GM12878 (cell line): ENCODE measurements around the gene ADCY5. TPM values are rescaled to one million over a fixed set of nuclear protein-coding genes. Genes with fewer than 3 reads are reported as not detected.

Experiments used
- ATAC-seq: fragments of 200-7000 bp; cut with Tn5 transposase; 3 replicates; pipeline ENCODE4 v1.9.1; 2020; ENCODE audit warnings: mild to moderate bottlenecking, moderate library complexity
- BruUV-seq: library from RNA; stranded (reverse); fragments of 400-500 nt; replicated peaks from 2 replicates; lab custom pipeline; 2021; lab: Mats Ljungman, UMichigan
- CTCF ChIA-PET: fragments of 300-600 bp; sonication (Branson Sonifier 250); formaldehyde crosslinking; extraction: SDS; loops from one replicate; lab custom pipeline; 2021; ENCODE audit warnings: inconsistent platforms; lab: Yijun Ruan, JAX
- POLR2A ChIA-PET: fragments of 350-600 bp; formaldehyde crosslinking; extraction: SDS; loops from one replicate; lab custom pipeline; 2021; ENCODE audit warnings: inconsistent platforms; lab: Charles Lee
- RAD21 ChIA-PET: fragments of 300-600 bp; sonication (Branson Sonifier 250); formaldehyde crosslinking; loops from one replicate; lab custom pipeline; 2023; ENCODE audit warnings: antibody characterized with exemption; ENCODE audit not compliant: unreplicated experiment; lab: Charles Lee
- SMC1A ChIA-PET: fragments of 300-600 bp; sonication (Branson Sonifier 250); formaldehyde crosslinking; loops from one replicate; lab custom pipeline; 2023; ENCODE audit not compliant: unreplicated experiment, uncharacterized antibody; lab: Charles Lee
- DNase-seq: peaks from one replicate; pipeline ENCODE4 v3.0.0-alpha.2; 2011; ENCODE audit warnings: low read depth, low spot score
- FAIRE-seq: peaks from 3 replicates; lab custom pipeline; 2011; peaks lifted over from hg19 to GRCh38; lab: Jason Lieb, UNC
- H2AFZ ChIP-seq: 2 replicates; pipeline ENCODE4 v1.6.0; 2011; ENCODE audit warnings: low read depth, low read length, control low read depth; ENCODE audit not compliant: control insufficient read depth
- H3K27ac ChIP-seq: 2 replicates; pipeline ENCODE4 v1.5.1; 2011; ENCODE audit warnings: control low read depth; ENCODE audit not compliant: control insufficient read depth, insufficient read depth
- H3K27me3 ChIP-seq, 2 experiments: replicated peaks in 1 of 2; 2 replicates each; pipeline versions ENCODE4 v1.6.0 to v1.6.1; 2011; ENCODE audit warnings: low read length in 1 of 2; ENCODE audit not compliant: control insufficient read depth in 2 of 2, insufficient read depth in 2 of 2
- H3K36me3 ChIP-seq, 2 experiments: 2 replicates each; pipeline ENCODE4 v1.5.1; 2011; ENCODE audit warnings: low read length in 1 of 2; ENCODE audit not compliant: control insufficient read depth in 2 of 2, insufficient read depth in 2 of 2
- H3K4me1 ChIP-seq: 2 replicates; pipeline ENCODE4 v1.6.1; 2011; ENCODE audit warnings: mild to moderate bottlenecking, low read length, moderate library complexity, mixed read lengths; ENCODE audit not compliant: control insufficient read depth, insufficient read depth
- H3K4me2 ChIP-seq: 2 replicates; pipeline ENCODE4 v1.6.0; 2011; ENCODE audit warnings: control low read depth; ENCODE audit not compliant: control insufficient read depth, insufficient read depth
- H3K4me3 ChIP-seq: fragments of 200-600 bp; sonication (generic); 2 replicates; pipeline ENCODE4 v1.5.1; 2016
- H3K79me2 ChIP-seq: 2 replicates; pipeline ENCODE4 v1.6.0; 2011; ENCODE audit warnings: low read length; ENCODE audit not compliant: control insufficient read depth, insufficient read depth
- H3K9ac ChIP-seq: 2 replicates; pipeline ENCODE4 v1.8.0; 2011; ENCODE audit warnings: low read length, control low read depth, mixed read lengths; ENCODE audit not compliant: control insufficient read depth, insufficient read depth
- H3K9me3 ChIP-seq: replicated peaks from 3 replicates; pipeline ENCODE4 v1.5.1; 2011; ENCODE audit warnings: mild to moderate bottlenecking, low read length; ENCODE audit not compliant: control insufficient read depth, insufficient read depth
- H4K20me1 ChIP-seq: 2 replicates; pipeline ENCODE4 v1.6.0; 2011; ENCODE audit not compliant: control insufficient read depth, insufficient read depth
- ASH2L ChIP-seq: fragments of 300-600, 200-600 bp; sonication (generic); IDR thresholded peaks from 2 replicates; pipeline ENCODE4 v1.6.1; 2017; ENCODE audit warnings: low read depth, mild to moderate bottlenecking, borderline replicate concordance
- BCL11A ChIP-seq: IDR thresholded peaks from 2 replicates; pipeline ENCODE4 v1.6.1; 2011; ENCODE audit warnings: low read depth, low read length
- CBFB ChIP-seq: IDR thresholded peaks from 2 replicates; pipeline ENCODE4 v1.6.1; 2016; ENCODE audit warnings: antibody characterized with exemption, low read depth
- CREM ChIP-seq: IDR thresholded peaks from 2 replicates; pipeline ENCODE4 v1.6.1; 2014; ENCODE audit warnings: antibody characterized with exemption, low read depth
- ESRRA ChIP-seq: IDR thresholded peaks from 2 replicates; pipeline ENCODE4 v1.6.1; 2012; ENCODE audit warnings: mild to moderate bottlenecking, low read length, improper control_type of control experiment
- EZH2 ChIP-seq: IDR thresholded peaks from 2 replicates; pipeline ENCODE4 v1.6.1; 2012; ENCODE audit warnings: low read depth, mild to moderate bottlenecking, control low read depth, inconsistent platforms, low read length, borderline replicate concordance; ENCODE audit not compliant: control insufficient read depth
- JUNB ChIP-seq: IDR thresholded peaks from 2 replicates; pipeline ENCODE4 v1.6.1; 2016; ENCODE audit warnings: antibody characterized with exemption, mild to moderate bottlenecking
- KAT2A ChIP-seq: conservative IDR thresholded peaks from 2 replicates; pipeline ENCODE4 v1.6.1; 2011; ENCODE audit warnings: low read depth, low read length; ENCODE audit not compliant: control insufficient read depth
- NR2C2 ChIP-seq: IDR thresholded peaks from 2 replicates; pipeline ENCODE4 v1.6.1; 2011; ENCODE audit warnings: borderline replicate concordance, low read depth; ENCODE audit not compliant: control insufficient read depth, insufficient read length
- RAD21 ChIP-seq: IDR thresholded peaks from 2 replicates; pipeline ENCODE4 v1.6.1; 2011; ENCODE audit warnings: mild to moderate bottlenecking, low read depth, low read length, moderate library complexity; ENCODE audit not compliant: insufficient read depth
- SP1 ChIP-seq: IDR thresholded peaks from one replicate; pipeline ENCODE4 v1.6.1; 2011; ENCODE audit warnings: low read depth, low read length
- TARDBP ChIP-seq: IDR thresholded peaks from 2 replicates; pipeline ENCODE4 v1.6.1; 2016; ENCODE audit warnings: borderline replicate concordance
- YY1 ChIP-seq: IDR thresholded peaks from 2 replicates; pipeline ENCODE4 v1.6.1; 2011; ENCODE audit warnings: low read depth, mild to moderate bottlenecking, low read length
- ZNF622 ChIP-seq: fragments of 450-650 bp; IDR thresholded peaks from 2 replicates; pipeline ENCODE4 v1.6.1; 2017; ENCODE audit warnings: mild to moderate bottlenecking, inconsistent platforms
- WGBS: methylation state at CpG from one replicate; pipeline ENCODE4 v1.1.6; 2016; ENCODE audit warnings: low lambda C conversion rate; ENCODE audit not compliant: insufficient replicate concordance, insufficient coverage; ENCODE audit errors: missing lambda C conversion rate; 5-methylcytosine and 5-hydroxymethylcytosine counted together
- in situ Hi-C: fragments of 300-500 bp; cut with MboI; formaldehyde crosslinking; loops from 9 replicates; pipeline ENCODE4 v1.14.3; 2018; ENCODE audit warnings: mixed read lengths
- intact Hi-C: fragments of 100-400 bp; cut with micrococcal nuclease; formaldehyde crosslinking; loops from one replicate; pipeline ENCODE4 v1.14.2; 2022; ENCODE audit not compliant: unreplicated experiment
- polyA plus RNA-seq, 11 experiments: library from polyadenylated mRNA; depleted of rRNA in 4 of 11; unstranded in 6 of 11; stranded (reverse) in 5 of 11; fragments of >200 nt; fragmentation: Nextera tagmentation in 4 of 11; fragmentation: Illumina TruSeq in 1 of 11; extraction: Ambion mirVana in 4 of 11; extraction: Trizol in 1 of 11; gene quantifications; 1 replicate in 1 of 11; 2 replicates in 10 of 11; pipeline versions ENCODE4 v1.2.1 to v1.2.3, GENCODE V29; 2011 to 2016; ENCODE audit warnings: inconsistent platforms in 2 of 11, missing spikeins in 2 of 11, low read depth in 1 of 11
- total RNA-seq, 4 experiments: library from RNA; depleted of rRNA in 3 of 4; stranded (reverse); fragments of >200 nt in 3 of 4; fragmentation: Illumina TruSeq in 1 of 4; extraction: Trizol in 1 of 4; gene quantifications; 2 replicates each; pipeline versions ENCODE4 v1.2.1 to v1.2.3, GENCODE V29; 2013 to 2021
- TF ChIP-seq, protein P1 (sequence below): IDR thresholded peaks from 2 replicates; pipeline ENCODE4 v1.6.1; 2012; ENCODE audit warnings: low read depth, low read length, improper control_type of control experiment
- TF ChIP-seq, protein P2 (sequence below): IDR thresholded peaks from 2 replicates; pipeline ENCODE4 v1.6.1; 2011; ENCODE audit warnings: borderline replicate concordance, low read depth, mild to moderate bottlenecking, moderate library complexity, low read length; ENCODE audit not compliant: insufficient read depth, poor library complexity, severe bottlenecking
- TF ChIP-seq, protein P3 (sequence below): fragments of 450-650 bp; IDR thresholded peaks from 2 replicates; pipeline ENCODE4 v1.6.1; 2017; ENCODE audit warnings: mild to moderate bottlenecking, moderate library complexity
- TF ChIP-seq, protein P4 (sequence below): fragments of 450-650 bp; IDR thresholded peaks from 2 replicates; pipeline ENCODE4 v1.6.1; 2017; ENCODE audit warnings: borderline replicate concordance

ADCY5 gene
- total and polyA plus RNA-seq, 10 of the 15 experiments (the other 5 are each of a cell fraction or from before 2014, with no cell fraction given), result under 0.01 to 0.24 (median 0.02) TPM; not detected in 4

DNA sequence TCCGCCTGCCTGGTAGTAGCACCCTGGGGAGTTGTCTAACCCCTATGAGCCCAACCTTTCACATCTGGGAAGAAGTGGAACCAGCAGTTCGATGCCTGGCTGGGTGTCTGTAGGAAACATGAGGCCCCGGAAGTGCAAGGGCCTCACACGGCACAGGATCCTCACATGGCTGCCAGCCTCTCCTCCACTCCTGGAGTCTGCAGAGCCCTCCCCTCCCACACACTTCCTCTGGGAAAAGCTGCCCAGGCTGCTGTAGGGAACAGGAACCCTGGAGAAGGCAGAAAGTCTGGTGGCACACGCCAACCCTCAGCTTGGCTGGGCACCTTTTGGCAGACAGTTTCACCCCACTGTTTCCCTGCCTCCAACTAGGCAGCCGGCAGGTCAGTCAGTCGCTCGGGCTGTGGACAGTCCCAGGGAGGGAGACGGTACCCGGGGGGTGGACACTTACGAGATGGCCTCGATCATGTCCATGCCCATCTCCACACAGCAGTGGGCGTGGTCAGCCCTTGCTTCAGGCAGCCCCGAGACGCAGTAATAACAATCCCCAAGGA is 118.4 kb downstream of the ADCY5 start:
- 40% methylated on average over 15 of the region's 15 CpGs for WGBS
- Histone ChIP-seq H3K36me3 (no peaks in the 10 kb centered on the region), H3K9ac (no peak overlapping the region), H3K4me1 (no peaks in the 10 kb centered on the region), H3K27me3 (no peaks in the 10 kb centered on the region; a peak in 2 of 4 replicates), H2AFZ (no peak overlapping the region), H3K9me3 (no peaks in the 10 kb centered on the region), H3K79me2 (no peaks in the 10 kb centered on the region), H3K4me2 (no peak overlapping the region), H3K4me3 (no peak overlapping the region), H4K20me1 (no peaks in the 10 kb centered on the region; the same call in 1 of the 2 replicates), H3K27ac (no peak overlapping the region)
- in situ Hi-C loops, result no loop called here
- no peak for FAIRE-seq
- intact Hi-C loops, result no loop called here
- RAD21 ChIA-PET, result interaction anchor here (0.6 to 3.2 kb wide), 2 partner anchors 159 to 1499 kb away, joined by 3 to 21 read pairs; no protein-coding TSS in a partner anchor
- POLR2A ChIA-PET, result no interaction called here
- SMC1A ChIA-PET, result interaction anchor here (1.2 to 1.7 kb wide), 2 partner anchors 164 to 229 kb away, joined by 3 to 15 read pairs; no protein-coding TSS in a partner anchor
- BruUV-seq, result no TSS peak
- no peak for DNase-seq
- CTCF ChIA-PET, result interaction anchor here (0.6 to 7.9 kb wide), 8 partner anchors 11 to 241 kb away, joined by 3 to 93 read pairs (median 4); no protein-coding TSS in a partner anchor
- TF ChIP-seq EZH2 (no peak), CBFB (no peak), NR2C2 (no peak), YY1 (no peak), ASH2L (no peak), ZNF622 (no peak), TARDBP (no peak), SP1 (no peak), ESRRA (no peak), JUNB (no peak), CREM (no peak), RAD21 (no peak), KAT2A (no peak), BCL11A (no peak)
- TF ChIP-seq, protein P1, sequence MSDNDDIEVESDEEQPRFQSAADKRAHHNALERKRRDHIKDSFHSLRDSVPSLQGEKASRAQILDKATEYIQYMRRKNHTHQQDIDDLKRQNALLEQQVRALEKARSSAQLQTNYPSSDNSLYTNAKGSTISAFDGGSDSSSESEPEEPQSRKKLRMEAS, result no peak
- TF ChIP-seq, protein P2, sequence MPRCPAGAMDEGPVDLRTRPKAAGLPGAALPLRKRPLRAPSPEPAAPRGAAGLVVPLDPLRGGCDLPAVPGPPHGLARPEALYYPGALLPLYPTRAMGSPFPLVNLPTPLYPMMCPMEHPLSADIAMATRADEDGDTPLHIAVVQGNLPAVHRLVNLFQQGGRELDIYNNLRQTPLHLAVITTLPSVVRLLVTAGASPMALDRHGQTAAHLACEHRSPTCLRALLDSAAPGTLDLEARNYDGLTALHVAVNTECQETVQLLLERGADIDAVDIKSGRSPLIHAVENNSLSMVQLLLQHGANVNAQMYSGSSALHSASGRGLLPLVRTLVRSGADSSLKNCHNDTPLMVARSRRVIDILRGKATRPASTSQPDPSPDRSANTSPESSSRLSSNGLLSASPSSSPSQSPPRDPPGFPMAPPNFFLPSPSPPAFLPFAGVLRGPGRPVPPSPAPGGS, result no peak
- TF ChIP-seq, protein P3, sequence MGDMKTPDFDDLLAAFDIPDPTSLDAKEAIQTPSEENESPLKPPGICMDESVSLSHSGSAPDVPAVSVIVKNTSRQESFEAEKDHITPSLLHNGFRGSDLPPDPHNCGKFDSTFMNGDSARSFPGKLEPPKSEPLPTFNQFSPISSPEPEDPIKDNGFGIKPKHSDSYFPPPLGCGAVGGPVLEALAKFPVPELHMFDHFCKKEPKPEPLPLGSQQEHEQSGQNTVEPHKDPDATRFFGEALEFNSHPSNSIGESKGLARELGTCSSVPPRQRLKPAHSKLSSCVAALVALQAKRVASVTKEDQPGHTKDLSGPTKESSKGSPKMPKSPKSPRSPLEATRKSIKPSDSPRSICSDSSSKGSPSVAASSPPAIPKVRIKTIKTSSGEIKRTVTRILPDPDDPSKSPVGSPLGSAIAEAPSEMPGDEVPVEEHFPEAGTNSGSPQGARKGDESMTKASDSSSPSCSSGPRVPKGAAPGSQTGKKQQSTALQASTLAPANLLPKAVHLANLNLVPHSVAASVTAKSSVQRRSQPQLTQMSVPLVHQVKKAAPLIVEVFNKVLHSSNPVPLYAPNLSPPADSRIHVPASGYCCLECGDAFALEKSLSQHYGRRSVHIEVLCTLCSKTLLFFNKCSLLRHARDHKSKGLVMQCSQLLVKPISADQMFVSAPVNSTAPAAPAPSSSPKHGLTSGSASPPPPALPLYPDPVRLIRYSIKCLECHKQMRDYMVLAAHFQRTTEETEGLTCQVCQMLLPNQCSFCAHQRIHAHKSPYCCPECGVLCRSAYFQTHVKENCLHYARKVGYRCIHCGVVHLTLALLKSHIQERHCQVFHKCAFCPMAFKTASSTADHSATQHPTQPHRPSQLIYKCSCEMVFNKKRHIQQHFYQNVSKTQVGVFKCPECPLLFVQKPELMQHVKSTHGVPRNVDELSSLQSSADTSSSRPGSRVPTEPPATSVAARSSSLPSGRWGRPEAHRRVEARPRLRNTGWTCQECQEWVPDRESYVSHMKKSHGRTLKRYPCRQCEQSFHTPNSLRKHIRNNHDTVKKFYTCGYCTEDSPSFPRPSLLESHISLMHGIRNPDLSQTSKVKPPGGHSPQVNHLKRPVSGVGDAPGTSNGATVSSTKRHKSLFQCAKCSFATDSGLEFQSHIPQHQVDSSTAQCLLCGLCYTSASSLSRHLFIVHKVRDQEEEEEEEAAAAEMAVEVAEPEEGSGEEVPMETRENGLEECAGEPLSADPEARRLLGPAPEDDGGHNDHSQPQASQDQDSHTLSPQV, result no peak
- TF ChIP-seq, protein P4, sequence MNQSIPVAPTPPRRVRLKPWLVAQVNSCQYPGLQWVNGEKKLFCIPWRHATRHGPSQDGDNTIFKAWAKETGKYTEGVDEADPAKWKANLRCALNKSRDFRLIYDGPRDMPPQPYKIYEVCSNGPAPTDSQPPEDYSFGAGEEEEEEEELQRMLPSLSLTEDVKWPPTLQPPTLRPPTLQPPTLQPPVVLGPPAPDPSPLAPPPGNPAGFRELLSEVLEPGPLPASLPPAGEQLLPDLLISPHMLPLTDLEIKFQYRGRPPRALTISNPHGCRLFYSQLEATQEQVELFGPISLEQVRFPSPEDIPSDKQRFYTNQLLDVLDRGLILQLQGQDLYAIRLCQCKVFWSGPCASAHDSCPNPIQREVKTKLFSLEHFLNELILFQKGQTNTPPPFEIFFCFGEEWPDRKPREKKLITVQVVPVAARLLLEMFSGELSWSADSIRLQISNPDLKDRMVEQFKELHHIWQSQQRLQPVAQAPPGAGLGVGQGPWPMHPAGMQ, result no peak
- no peak for ATAC-seq
